Stimulated activated CD8-positive, alpha-beta memory T cell treated with anti-CD3 and anti-CD28 coated beads, Interleukin-15, amount 100 ng/mL, for 24 hours (primary cell): ENCODE results near the gene NTF3.

Source experiments
- DNase-seq: peaks from one replicate; pipeline ENCODE4 v3.0.0-alpha.2; 2020; ENCODE audit warnings: low read depth

Gene NTF3

GRCh38 chr12:5488626-5488955, 56.7 kb downstream of the NTF3 start:
- no peak for DNase-seq

GRCh38 chr12:5489017-5489416, 57.1 kb downstream of the NTF3 start:
- no peak for DNase-seq

- no peak for DNase-seq
These were observed 58.0 kb downstream of the NTF3 start for GRCh38 chr12:5489760-5490406.

- no peak for DNase-seq
These were observed 60.7 kb downstream of the NTF3 start for GRCh38 chr12:5492562-5492961.

GRCh38 chr12:5493018-5493417, 61.1 kb downstream of the NTF3 start:
- no peak for DNase-seq

GRCh38 chr12:5494343-5494742, 62.4 kb downstream of the NTF3 start:
- DNase-seq = no peak

GRCh38 chr12:5497329-5498053, 65.6 kb downstream of the NTF3 start:
- DNase-seq = no peak

GRCh38 chr12:5498076-5498475, 66.2 kb downstream of the NTF3 start:
- no peak for DNase-seq

- no peak for DNase-seq
These were observed 66.9 kb downstream of the NTF3 start for GRCh38 chr12:5498806-5499205.

GRCh38 chr12:5499566-5500330, 67.8 kb downstream of the NTF3 start:
- DNase-seq = no peak

GRCh38 chr12:5500331-5500659, 68.4 kb downstream of the NTF3 start:
- DNase-seq = no peak

GRCh38 chr12:5503774-5504173, 71.9 kb downstream of the NTF3 start:
- DNase-seq = no peak

- no peak for DNase-seq
These were observed 73.2 kb downstream of the NTF3 start for GRCh38 chr12:5505116-5505515.

- no peak for DNase-seq
These were observed 73.8 kb downstream of the NTF3 start for GRCh38 chr12:5505751-5506150.

- DNase-seq = no peak
These were observed 74.4 kb downstream of the NTF3 start for GRCh38 chr12:5506295-5506694.

GRCh38 chr12:5506821-5507231, 74.9 kb downstream of the NTF3 start:
- no peak for DNase-seq

- DNase-seq = no peak
These were observed 75.6 kb downstream of the NTF3 start for GRCh38 chr12:5507401-5507935.

GRCh38 chr12:5507944-5508343, 76.0 kb downstream of the NTF3 start:
- no peak for DNase-seq

GRCh38 chr12:5509102-5509501, 77.2 kb downstream of the NTF3 start:
- no peak for DNase-seq

GRCh38 chr12:5509557-5509956, 77.6 kb downstream of the NTF3 start:
- no peak for DNase-seq

- DNase-seq = no peak
These were observed 78.4 kb downstream of the NTF3 start for GRCh38 chr12:5510251-5510805.

- DNase-seq = no peak
These were observed 79.3 kb downstream of the NTF3 start for GRCh38 chr12:5511256-5511643.
